Measurements from ENCODE around the gene MPC1.

Gene MPC1

GRCh38 chr6:166382933-166383801 lies at the start of gene MPC1:
Gene MPC1 (minus strand): TSS chr6:166382940. CDS start chr6:166382876, 64 bp downstream.
- peak; percentile 89 for DNase-seq

- DNase-seq, result no peak
These were observed 47.5 kb upstream of the MPC1 start for GRCh38 chr6:166430269-166430668.

GRCh38 chr6:166424431-166424830 lies 41.7 kb upstream of the MPC1 start:
- no peak for DNase-seq

- DNase-seq, result no peak
These were observed 41.0 kb upstream of the MPC1 start for GRCh38 chr6:166423781-166424180.

GRCh38 chr6:166423051-166423745 lies 40.5 kb upstream of the MPC1 start:
- DNase-seq, result no peak

GRCh38 chr6:166422201-166422940 lies 39.6 kb upstream of the MPC1 start:
- DNase-seq, result no peak

- no peak for DNase-seq
These were observed 37.6 kb upstream of the MPC1 start for GRCh38 chr6:166420351-166420750.

- no peak for DNase-seq
These were observed 37.0 kb upstream of the MPC1 start for GRCh38 chr6:166419717-166420116.

GRCh38 chr6:166419286-166419685 lies 36.5 kb upstream of the MPC1 start:
- DNase-seq, result peak; percentile 41

GRCh38 chr6:166418691-166419143 lies 36.0 kb upstream of the MPC1 start:
- no peak for DNase-seq

- DNase-seq, result peak; percentile 30
These were observed 34.5 kb upstream of the MPC1 start for GRCh38 chr6:166417285-166417691.

GRCh38 chr6:166415833-166416347 lies 33.1 kb upstream of the MPC1 start:
- no peak for DNase-seq

GRCh38 chr6:166415306-166415705 lies 32.6 kb upstream of the MPC1 start:
- DNase-seq, result no peak

- no peak for DNase-seq
These were observed 30.8 kb upstream of the MPC1 start for GRCh38 chr6:166413491-166413951.

- DNase-seq, result no peak
These were observed 30.2 kb upstream of the MPC1 start for GRCh38 chr6:166412911-166413384.

GRCh38 chr6:166412156-166412910 lies 29.6 kb upstream of the MPC1 start:
- DNase-seq, result no peak

GRCh38 chr6:166411721-166412151 lies 29.0 kb upstream of the MPC1 start:
- DNase-seq, result no peak

- no peak for DNase-seq
These were observed 28.5 kb upstream of the MPC1 start for GRCh38 chr6:166411271-166411670.

GRCh38 chr6:166410426-166410935 lies 27.7 kb upstream of the MPC1 start:
- DNase-seq, result no peak

GRCh38 chr6:166408936-166409755 lies 26.4 kb upstream of the MPC1 start:
- no peak for DNase-seq

GRCh38 chr6:166406197-166406596 lies 23.5 kb upstream of the MPC1 start:
- DNase-seq, result no peak

Data from activated T-cell treated with anti-CD3 and anti-CD28 coated beads for 4 hours (primary cell).